Stimulated activated naive CD4-positive, alpha-beta T cell (primary cell): Measurements from ENCODE around the gene TMEM14B.
"Not testable (repeated sequence)": the region's sequence is repeated elsewhere in the genome, so short reads cannot be mapped to it uniquely, and the experiment has no call there.

Experiments
- DNase-seq, 6 experiments: peaks; one replicate each; lab custom pipeline; 2025; lab: John Stamatoyannopoulos, UW

The TMEM14B gene

DNA sequence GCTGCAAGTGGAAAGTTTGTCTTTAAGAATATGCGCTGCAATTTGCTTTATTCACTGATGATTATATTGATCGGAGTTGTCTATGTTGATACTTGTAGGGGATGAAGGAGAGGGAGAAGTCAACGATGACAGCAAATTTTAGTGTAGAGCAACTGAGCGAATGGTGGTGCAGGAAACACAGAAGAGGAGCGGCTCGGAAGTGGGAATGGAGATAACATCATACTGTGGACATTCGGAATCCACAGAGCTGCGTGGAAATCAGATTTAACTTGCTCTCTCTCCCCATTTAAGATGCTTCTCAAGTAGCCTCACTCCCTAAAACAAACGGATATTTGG is 722 bp upstream of the TMEM14B start:
- peak in 1 of 6 experiments; percentile 4 for DNase-seq

- DNase-seq, result no peak
Observed at GRCh38 chr6:10749734-10750133, 2.1 kb downstream of the TMEM14B start.

DNA sequence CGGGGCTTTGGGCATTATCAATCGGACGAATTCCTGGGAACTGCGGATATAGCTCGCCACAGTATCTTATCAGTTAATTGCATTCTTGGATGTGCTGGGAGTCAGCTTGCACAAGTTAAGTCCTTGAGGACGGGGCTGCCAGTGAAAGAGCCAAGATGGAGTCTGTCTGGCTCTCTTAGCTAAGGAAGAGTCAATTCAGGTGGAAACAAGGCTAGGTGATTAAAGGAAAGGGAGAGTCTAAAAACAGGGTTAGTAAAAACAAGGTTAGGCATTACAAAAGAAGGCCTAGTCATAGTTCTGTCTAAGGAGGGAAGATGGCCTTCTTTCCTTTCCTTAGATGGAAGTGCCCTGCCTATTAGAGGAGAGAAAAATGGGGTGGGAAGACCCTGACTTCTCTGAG is 3.0 kb downstream of the TMEM14B start:
- DNase-seq, result not testable (repeated sequence)

DNA sequence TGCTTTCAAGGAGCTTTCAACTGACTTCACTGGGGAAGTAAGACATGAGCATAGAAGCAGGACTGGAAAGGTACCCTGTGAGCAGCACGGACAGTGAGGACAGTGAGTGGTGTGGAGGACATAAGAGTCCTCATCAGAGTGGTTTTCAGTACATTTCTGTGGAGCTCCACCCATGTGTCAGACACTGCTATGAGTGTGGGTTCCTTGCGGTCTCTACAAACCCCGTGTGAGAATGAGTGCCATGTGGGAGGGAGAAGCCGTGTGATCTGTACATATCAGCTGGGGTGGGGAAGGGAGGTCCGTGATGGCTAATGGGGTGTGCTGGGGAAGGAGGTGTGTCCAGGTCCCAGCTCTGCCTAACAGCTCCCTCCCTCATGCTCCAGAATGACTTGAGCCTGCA is 4.2 kb downstream of the TMEM14B start:
- DNase-seq, result not testable (repeated sequence)

- DNase-seq, result no peak
Observed at GRCh38 chr6:10756085-10756484, 8.5 kb downstream of the TMEM14B start.

GRCh38 chr6:10759312-10759839 is 11.8 kb downstream of the TMEM14B start:
- peak in 1 of 6 experiments; percentile 8 for DNase-seq

- no peak for DNase-seq
Observed at GRCh38 chr6:10759884-10760329, 12.3 kb downstream of the TMEM14B start.

DNA sequence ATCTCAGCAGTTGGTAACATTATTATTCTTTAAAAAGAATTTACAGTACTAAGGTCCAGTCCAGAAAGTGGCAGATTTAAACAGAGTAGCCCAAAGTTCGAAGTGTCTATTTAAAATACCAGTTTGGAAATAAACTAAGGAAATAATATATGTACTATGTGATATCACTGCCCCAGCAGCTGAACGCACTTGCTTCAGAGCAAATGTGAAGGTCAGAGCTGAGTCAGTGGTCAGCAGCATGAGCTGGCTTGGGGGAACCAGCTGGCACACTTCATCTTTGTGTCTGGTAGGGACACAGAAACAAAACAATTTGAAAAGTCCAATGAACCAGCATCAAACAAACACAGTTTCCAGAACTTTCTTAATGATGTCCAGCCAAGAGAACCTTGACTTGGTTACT is 15.4 kb downstream of the TMEM14B start:
- DNase-seq, result no peak

DNA sequence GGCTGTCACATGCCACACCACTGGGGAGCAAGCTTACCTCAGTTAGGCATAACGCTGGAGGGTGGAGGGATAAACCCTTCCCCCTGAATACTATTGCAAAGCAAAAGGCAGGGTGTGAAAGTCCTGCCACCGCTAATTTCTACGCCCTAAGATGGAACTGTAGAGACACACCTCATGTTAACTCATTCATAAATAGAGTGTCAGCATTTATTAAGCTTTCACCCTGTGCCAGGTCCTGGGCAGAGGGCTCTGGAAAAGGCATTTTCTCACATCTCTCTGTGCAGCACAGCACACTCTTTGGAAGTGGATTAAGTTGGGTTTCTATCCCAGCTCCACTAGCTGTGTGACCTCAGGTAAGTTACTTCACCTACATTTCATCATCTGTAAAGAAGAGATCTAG is 21.8 kb downstream of the TMEM14B start:
- no peak for DNase-seq

GRCh38 chr6:10771371-10771894 is 23.8 kb downstream of the TMEM14B start:
- DNase-seq, result no peak

- no peak for DNase-seq
Observed at GRCh38 chr6:10778230-10778629, 30.6 kb downstream of the TMEM14B start.

DNA sequence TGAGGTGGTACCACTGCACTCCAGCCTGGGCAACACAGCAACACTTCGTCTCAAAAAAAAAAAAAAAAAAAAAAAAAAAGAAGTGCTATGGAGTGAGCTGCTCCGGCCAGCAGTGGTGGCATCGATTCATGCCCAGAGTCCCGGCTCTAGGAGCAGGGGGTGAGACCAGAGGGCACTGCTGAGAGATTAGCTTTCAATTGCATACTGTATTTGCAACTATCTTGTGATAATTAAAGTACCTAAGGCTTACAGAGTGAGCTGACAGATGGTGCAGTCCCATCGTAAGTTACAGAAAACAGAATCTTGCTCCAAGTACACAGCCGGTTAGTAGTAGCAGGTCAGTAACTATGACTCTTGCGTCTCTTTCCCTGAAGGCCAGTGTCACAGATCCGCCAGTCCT is 31.5 kb downstream of the TMEM14B start:
- no peak for DNase-seq

DNA sequence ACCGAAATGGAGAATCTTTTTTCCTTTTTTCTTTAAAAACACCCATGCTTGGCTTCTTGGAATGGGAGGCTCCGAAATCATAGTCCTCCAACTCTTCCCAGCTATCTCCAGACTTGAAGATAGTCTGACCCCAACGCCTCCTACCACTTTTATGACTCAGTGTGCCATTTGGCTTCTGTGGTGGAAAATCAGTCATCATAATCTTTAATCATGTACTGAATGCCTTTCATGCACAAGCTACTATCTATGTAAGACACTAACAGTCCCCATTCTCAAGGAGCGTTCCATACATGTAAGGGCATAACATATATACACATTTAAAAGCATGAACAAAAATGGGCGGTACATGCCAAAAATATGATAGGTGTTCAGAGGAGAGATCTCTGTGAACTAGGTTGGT is 44.1 kb downstream of the TMEM14B start:
- DNase-seq, result no peak

DNA sequence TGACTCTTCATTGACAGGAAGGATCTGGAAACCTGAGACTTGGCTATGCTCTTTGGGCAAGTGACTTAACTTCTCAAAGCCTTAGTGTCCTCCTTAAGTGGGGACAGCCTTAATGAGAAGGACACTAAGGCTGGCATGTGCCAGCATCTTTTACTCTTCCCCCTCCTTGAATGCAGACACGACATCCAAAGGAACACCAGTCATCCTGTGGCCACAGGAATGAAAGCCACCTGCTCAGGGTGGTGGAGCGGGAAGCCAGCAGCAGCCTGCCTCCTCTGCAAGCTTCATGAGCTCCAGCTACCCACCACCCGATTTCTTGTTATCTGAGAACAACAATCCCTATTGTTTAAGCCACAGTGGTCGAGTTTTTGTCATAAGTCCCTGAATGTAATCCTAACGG is 44.5 kb downstream of the TMEM14B start:
- DNase-seq, result no peak

DNA sequence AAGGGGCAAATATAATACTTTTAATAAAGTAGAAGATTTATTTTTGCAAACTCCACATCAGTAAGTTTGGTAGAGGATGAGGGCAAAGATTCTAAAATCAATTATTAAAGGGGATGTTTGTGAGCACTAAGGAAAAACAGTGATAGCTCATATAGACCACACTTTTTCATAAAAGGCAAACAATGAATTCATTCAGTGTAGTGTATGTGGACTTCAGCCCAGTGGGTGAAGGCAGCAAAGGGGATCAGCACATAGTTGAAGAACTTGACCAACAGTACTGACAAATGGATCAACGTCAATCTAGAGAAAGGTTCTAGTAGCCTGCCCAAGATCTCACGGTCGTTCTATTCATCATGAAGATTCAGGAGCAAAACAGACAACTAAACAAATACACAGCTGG is 45.4 kb downstream of the TMEM14B start:
- no peak for DNase-seq

DNA sequence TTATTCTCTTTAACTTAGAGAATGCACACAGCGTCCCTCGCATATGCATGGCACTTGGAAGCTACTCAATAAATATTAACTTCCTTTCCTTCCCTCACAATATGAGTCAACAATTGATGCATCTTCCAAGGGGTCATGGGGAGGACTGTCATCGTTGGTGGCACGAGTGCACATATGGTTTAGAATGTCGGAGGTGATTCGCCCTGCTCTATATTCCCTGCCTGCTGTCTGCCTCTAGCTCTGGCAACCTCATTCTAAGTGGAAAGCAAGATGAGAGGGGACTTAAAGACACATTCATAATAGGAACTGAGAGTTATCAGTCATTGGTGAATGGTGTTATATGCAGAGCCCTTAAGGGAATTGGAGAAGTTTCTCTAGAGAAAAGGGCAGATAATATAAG is 46.1 kb downstream of the TMEM14B start:
- DNase-seq, result no peak

GRCh38 chr6:10794239-10794638 is 46.6 kb downstream of the TMEM14B start:
- DNase-seq, result no peak

- no peak for DNase-seq
Observed at GRCh38 chr6:10800810-10801209, 53.2 kb downstream of the TMEM14B start.

- DNase-seq, result peak; percentile 4 to 63 (median 30)
Observed at GRCh38 chr6:10801224-10801848, 53.7 kb downstream of the TMEM14B start.
